Iris pigment epithelial cell (primary cell): ENCODE results near the gene RAB4A.
"Not testable (repeated sequence)": the region's sequence is repeated elsewhere in the genome, so short reads cannot be mapped to it uniquely, and the experiment has no call there.

Source experiments
- DNase-seq: peaks from one replicate; pipeline ENCODE4 v3.0.0-alpha.2; 2011; ENCODE audit warnings: low read depth

RAB4A gene

DNA sequence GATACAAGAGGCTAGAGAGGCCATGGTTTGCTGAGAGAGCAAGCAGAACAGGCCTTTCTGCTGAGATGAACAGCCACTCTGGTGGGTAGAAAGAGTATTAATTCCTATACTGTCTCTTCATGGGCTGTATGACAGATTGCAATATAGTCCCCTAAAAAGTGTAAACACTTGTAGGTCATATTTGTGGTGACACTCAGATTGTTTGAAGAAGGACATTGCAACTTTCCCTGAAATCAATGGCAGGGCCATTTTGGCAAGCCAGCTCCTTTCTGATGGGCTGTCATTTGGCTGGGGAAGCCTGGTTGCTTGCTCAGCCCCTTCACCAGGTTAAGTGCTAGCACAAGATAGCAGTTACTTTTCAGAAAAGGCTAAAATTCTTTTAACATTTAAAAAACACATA is 27.5 kb downstream of the RAB4A start:
- DNase-seq: no peak

- no peak for DNase-seq
Measured at GRCh38 chr1:229298887-229299503, 28.1 kb downstream of the RAB4A start.

- no peak for DNase-seq
Measured at GRCh38 chr1:229300099-229300757, 29.3 kb downstream of the RAB4A start.

DNA sequence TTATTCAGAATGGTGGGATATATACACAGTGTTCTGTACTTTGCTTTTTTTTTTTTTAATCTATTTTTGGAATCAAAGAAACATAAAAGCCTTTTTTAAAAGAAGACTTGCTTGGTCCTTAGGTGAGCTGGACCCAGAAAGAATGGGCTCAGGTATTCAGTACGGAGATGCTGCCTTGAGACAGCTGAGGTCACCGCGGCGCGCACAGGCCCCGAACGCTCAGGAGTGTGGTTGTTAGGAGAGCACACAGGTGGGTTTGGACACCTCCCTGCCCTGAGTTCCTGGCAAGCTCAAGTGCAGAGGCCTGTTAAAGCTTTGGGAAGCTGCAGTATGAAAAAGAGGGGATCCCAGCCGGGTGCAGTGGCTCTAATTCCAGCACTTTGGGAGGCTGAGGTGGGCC is 31.8 kb downstream of the RAB4A start:
- DNase-seq: no peak

DNA sequence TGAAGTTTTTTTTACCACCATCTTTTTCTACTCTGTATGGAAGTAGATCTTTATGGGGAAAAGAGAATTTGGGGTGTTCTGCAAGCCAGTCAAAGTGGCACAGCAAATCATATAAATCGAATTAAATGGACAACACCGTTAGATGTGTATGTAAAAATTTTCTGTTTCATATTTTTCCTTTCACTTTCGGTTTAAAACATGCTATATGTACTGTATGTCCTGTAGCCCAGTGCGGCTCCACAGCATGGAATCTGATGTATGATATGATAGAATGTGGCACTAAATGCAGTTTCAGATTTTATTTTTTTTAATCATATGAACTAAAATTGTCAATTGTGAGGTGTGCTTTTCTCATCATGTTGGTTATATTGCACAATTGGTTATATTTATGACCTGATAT is 32.9 kb downstream of the RAB4A start:
- no peak for DNase-seq

GRCh38 chr1:229305392-229305791 is 34.5 kb downstream of the RAB4A start:
- no peak for DNase-seq

DNA sequence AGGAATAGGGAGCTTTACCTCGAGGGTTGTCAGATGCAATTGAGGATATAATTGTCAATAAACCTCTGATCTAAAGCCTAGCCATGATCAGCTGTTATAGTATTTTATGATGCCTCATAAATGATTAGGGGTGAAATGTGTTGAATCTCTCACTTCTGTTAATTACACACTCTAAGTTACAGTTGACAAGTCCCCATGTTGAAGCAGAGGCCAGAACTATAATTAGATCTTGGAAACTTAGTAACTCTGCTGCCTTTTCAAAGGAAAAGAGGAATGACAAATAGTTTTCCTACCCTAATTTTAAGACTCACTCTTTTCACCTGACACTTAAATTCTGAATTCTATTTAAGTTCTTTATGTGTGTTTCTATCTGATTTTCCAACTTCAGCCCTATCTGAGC is 38.2 kb downstream of the RAB4A start:
- DNase-seq: no peak

GRCh38 chr1:229309684-229310083 is 38.8 kb downstream of the RAB4A start:
- DNase-seq: no peak

DNA sequence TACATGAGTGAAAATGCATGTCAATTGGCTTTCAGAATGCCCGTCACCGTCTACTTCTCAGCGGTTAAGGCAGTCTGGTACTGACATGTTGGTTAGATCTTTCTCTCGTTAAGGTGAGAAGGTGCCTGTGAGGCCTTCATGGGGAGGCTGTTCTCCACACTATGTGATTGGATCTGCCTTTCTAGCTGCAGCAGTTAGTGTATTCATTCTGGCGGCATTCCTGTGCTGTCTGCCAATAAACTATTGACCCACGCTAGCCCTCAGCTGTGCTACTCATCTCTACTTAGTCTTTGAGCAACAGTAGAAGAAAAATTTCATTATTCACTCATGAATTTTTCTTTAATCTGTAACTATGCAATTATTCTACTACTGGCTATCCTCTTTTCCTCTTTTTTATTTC is 39.9 kb downstream of the RAB4A start:
- peak; percentile 37 for DNase-seq

- DNase-seq: no peak
Measured at GRCh38 chr1:229316166-229316565, 45.3 kb downstream of the RAB4A start.

GRCh38 chr1:229318056-229318455 is 47.1 kb downstream of the RAB4A start:
- peak; percentile 52 for DNase-seq

GRCh38 chr1:229319487-229319886 is 48.6 kb downstream of the RAB4A start:
- no peak for DNase-seq

DNA sequence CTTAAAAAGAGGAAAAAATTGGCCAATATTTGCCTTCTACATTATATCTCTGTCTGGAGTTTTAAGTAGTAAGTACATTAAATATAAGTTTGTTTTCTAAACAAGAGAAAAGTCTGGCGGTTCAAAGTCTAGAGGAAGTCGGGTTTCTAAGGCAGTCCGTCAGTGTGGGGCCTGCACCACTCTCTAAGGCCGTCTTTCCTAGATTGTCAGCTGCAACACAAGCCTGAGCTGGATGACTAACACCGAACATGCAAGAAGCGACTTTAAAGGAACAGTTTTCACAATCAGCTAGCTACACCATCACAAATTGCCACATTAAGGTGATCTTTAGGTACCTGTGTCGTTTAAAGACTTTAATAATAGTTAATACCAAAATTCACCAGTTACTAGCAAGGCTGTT is 52.3 kb downstream of the RAB4A start:
- DNase-seq: no peak

GRCh38 chr1:229323885-229324553 is 53.1 kb downstream of the RAB4A start:
- DNase-seq: no peak

GRCh38 chr1:229325401-229325800 is 54.5 kb downstream of the RAB4A start:
- no peak for DNase-seq

DNA sequence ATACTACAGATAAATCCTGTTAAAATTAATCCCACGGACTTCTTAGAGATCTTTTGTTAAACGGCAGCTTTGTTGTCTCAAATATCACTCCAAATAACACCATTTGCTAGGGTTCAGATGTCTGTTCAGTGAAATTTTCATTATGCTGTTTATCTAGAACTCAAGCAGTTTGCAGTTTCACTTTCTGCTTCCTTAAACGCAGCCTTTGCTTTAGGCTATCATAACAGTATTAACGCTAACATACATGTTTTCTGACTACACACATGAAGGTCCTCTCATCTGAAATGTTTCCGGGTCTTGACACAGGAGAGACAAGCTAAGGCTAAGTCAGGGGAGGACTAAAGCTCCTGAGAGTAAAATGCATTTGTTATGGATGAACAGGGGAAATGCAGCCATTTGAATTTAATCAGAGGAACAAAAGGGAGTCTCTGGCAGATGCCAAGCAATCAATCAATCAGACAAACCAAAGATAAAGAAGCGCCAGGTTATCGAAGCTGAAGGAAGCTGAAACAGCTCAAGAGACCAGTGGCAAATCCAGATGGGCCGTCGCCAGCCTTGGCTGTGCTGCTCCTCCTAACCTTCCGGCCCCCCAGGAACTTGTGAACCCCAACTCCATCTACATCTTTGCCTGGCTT is 55.1 kb downstream of the RAB4A start:
- DNase-seq: no peak

DNA sequence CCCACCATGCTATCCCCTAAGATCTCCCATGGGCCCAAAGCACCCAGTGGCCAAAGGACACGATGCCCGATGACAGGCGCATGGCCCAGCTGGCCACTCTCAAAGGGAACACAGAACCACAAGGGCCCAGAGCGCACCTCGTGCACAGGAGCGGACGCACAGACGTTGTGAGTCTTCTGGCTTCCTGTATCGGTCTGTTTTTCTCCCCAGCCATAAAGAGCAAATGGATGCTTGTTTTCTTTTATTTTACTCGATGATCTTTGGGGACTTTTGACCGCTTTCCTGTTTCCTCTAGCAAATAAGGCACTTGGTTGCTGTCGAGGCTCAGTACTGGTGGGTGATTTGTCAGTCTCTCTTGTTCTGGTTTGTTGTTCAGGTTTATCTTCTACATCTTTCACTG is 55.7 kb downstream of the RAB4A start:
- DNase-seq: no peak

DNA sequence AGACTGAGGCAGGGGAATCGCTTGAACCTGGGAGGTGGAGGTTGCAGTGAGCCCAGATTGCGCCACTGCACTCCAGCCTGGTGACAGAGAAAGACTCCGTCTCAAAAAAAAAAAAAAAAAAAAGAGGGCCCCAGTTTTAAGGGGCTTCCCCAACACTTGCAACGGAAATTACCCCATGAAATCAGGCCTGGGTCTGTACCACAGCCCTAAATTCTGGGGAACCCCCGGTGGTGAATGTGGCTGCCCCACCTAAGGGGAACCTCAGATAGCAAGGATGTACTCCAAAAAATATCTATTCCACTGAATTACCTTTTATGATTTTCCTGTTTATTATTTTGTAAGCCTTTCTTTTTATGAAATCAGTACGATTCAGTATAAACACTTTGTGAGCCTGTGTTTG is 56.9 kb downstream of the RAB4A start:
- DNase-seq: not testable (repeated sequence)

GRCh38 chr1:229328598-229329362 is 57.9 kb downstream of the RAB4A start:
- no peak for DNase-seq

DNA sequence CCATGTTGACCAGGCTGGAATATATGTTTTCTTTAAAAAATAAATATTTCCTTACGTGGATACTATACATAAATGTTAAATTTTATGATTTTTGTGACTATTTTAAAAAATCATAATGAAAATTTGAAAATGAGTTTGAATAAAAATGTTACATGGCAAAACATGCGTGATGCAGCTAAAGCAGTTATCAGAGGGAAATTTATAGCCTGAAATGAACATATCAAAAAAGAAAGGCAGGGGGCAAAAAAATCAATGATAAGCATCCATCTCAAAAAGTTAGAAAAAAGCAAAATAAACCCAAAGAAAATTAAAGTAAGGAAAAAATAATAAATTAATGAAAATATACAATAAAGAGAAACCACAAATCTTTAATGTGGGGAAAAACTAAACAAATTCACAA is 63.4 kb downstream of the RAB4A start:
- no peak for DNase-seq

GRCh38 chr1:229334716-229335115 is 63.8 kb downstream of the RAB4A start:
- DNase-seq: no peak

DNA sequence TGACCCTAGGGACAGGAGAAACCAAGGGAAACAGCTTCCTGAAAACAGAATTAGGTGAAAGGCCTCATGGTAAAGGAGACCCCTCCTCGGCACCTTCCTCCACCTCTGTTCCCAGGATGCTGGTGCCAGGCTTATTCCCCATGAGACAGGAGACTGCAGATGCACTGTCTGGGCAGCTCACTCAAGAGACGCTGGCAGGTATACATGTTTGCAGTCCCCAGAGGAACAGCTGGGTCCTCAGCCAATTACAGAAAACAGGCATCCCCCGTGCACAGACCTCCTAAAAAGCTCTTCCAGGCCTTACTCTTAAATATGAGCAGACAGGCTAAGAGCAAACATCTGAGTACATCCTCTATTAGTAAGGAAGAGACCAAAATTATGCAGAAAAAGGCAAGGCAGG is 65.4 kb downstream of the RAB4A start:
- no peak for DNase-seq
